ENCODE data around the gene AGR2. TPM values are rescaled to one million over a fixed set of nuclear protein-coding genes. Genes with fewer than 3 reads are reported as not detected.

Gene AGR2
- total RNA-seq, 4 donors from 2014 or later: not detected

DNA sequence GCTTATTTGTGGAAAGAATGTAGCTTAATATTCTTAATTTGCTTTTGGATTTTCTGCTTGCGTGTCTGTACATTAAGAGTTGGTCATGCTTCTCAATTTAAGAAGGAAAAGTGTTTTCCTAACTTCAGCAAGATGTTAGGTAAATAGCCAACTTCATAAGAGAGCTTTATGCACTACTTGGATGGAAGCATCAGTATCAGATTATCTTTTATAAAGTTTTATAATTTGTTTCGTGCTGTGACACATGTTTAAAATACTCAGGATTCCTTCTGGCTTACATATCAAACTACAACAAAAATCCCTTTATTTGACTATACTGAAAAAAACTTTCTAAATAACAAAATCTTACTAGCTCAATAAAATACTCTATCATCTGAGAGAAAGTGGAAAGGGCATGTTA lies 34.8 kb upstream of the AGR2 start:
- no peaks in the 10 kb centered on the region for H3K27me3 ChIP-seq
- no peaks in the 10 kb centered on the region for H3K36me3 ChIP-seq
- TF ChIP-seq POLR2AphosphoS5 (IDR thresholded peaks at IDR 0.05) (no peak), POLR2A (IDR thresholded peaks at IDR 0.05; ENCODE audit: low read depth) (no peak), EP300 (IDR thresholded peaks at IDR 0.05) (no peak)
- TF ChIP-seq, protein P1, sequence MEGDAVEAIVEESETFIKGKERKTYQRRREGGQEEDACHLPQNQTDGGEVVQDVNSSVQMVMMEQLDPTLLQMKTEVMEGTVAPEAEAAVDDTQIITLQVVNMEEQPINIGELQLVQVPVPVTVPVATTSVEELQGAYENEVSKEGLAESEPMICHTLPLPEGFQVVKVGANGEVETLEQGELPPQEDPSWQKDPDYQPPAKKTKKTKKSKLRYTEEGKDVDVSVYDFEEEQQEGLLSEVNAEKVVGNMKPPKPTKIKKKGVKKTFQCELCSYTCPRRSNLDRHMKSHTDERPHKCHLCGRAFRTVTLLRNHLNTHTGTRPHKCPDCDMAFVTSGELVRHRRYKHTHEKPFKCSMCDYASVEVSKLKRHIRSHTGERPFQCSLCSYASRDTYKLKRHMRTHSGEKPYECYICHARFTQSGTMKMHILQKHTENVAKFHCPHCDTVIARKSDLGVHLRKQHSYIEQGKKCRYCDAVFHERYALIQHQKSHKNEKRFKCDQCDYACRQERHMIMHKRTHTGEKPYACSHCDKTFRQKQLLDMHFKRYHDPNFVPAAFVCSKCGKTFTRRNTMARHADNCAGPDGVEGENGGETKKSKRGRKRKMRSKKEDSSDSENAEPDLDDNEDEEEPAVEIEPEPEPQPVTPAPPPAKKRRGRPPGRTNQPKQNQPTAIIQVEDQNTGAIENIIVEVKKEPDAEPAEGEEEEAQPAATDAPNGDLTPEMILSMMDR (IDR thresholded peaks at IDR 0.05): no peak
- no peak for DNase-seq (ENCODE audit: extremely low spot score)
- peaks cover 0 to 16% (median 3%) of the 10 kb centered on the region in 4 donors for H3K4me1 ChIP-seq
- no peak overlapping the region for H3K4me3 ChIP-seq
- 65% methylated on average over 2 of the region's 2 CpGs for WGBS
- H3K27ac ChIP-seq (replicated peaks in 1 of 4): no peak overlapping the region
- intact Hi-C loops (cut with DNase I): no loop called here
- no peaks in the 10 kb centered on the region for H3K9me3 ChIP-seq

DNA sequence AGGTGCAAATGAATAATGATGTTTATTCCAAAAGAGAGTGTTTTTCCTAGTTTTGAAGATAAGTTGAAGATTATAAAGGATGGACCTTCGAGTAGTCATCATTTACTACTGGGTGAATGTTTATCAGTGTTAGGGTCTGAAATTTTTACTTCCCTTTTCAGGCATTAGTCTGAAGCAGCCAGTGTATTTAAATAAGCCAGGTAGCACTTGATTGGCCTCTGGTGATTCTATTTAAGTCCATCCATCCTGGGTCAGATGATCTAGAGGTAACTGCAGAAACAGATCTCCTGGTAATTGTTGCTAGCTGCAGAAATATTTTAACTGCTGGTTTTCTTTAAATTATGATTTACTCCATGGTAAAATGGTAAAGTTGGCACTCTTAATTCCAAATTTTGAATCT lies 34.1 kb upstream of the AGR2 start:
- no peak for DNase-seq (ENCODE audit: extremely low spot score)
- WGBS: 92% methylated on average over 1 of the region's 1 CpG
- Histone ChIP-seq H3K27me3 (no peaks in the 10 kb centered on the region), H3K4me3 (no peak overlapping the region), H3K9me3 (no peaks in the 10 kb centered on the region), H3K27ac (replicated peaks in 1 of 4) (no peak overlapping the region), H3K36me3 (no peaks in the 10 kb centered on the region), H3K4me1 (peaks cover 0 to 16% (median 3%) of the 10 kb centered on the region in 4 donors)
- no peak for TF ChIP-seq POLR2A (IDR thresholded peaks at IDR 0.05; ENCODE audit: low read depth)
- TF ChIP-seq POLR2AphosphoS5 (IDR thresholded peaks at IDR 0.05): no peak
- TF ChIP-seq, protein P1 (IDR thresholded peaks at IDR 0.05): no peak
- no peak for TF ChIP-seq EP300 (IDR thresholded peaks at IDR 0.05)
- intact Hi-C loops (cut with DNase I): no loop called here

DNA sequence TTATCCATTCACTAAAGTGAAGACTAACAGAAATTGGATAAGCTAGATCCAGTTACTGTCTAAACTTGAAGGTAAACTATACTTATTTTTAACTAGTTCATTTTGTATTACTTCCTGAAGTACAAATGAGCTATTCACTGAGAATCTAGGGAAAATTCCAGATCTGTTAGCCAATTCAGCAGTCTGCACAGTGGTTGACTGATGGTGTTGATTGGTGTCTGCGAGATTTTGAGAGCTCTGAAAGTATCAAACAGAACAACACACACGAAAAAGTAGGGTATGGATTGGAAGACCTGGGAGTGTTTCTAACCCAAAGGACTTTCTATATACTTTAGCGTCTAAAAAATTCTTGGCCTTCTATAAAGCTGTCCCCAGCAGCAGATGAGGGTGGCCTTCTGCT lies 33.6 kb upstream of the AGR2 start:
- no peak overlapping the region for H3K4me3 ChIP-seq
- no peak overlapping the region for H3K27ac ChIP-seq (replicated peaks in 1 of 4)
- TF ChIP-seq POLR2A (IDR thresholded peaks at IDR 0.05; ENCODE audit: low read depth) (no peak), EP300 (IDR thresholded peaks at IDR 0.05) (no peak), POLR2AphosphoS5 (IDR thresholded peaks at IDR 0.05) (no peak)
- TF ChIP-seq, protein P1 (IDR thresholded peaks at IDR 0.05): no peak
- no peak for DNase-seq (ENCODE audit: extremely low spot score)
- no peaks in the 10 kb centered on the region for H3K9me3 ChIP-seq
- peaks cover 0 to 16% (median 3%) of the 10 kb centered on the region in 4 donors for H3K4me1 ChIP-seq
- 72% methylated on average over 3 of the region's 3 CpGs for WGBS
- intact Hi-C loops (cut with DNase I): no loop called here
- H3K27me3 ChIP-seq: no peaks in the 10 kb centered on the region
- no peaks in the 10 kb centered on the region for H3K36me3 ChIP-seq

DNA sequence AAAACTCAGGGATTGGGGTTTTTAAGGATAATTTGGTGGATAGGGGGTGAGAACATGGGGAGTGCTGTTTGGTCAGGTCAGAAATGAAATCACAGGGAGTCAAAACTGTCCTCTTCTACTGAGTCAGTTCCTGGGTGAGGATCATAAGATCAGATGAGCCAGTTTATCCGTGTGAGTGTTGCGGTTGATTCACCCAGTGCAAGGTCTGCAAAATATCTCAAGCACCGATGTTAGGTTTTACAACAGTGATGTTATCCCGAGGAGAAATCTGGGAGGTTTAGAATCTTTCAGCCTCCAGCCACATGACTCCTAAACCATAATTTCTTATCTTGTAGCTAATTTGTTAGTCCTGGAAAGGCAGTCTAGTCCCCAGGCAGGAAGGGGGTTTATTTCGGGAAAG lies 31.7 kb upstream of the AGR2 start:
- H3K36me3 ChIP-seq: no peaks in the 10 kb centered on the region
- TF ChIP-seq POLR2AphosphoS5 (IDR thresholded peaks at IDR 0.05) (no peak), EP300 (IDR thresholded peaks at IDR 0.05) (no peak), POLR2A (IDR thresholded peaks at IDR 0.05; ENCODE audit: low read depth) (no peak)
- TF ChIP-seq, protein P1 (IDR thresholded peaks at IDR 0.05): no peak
- peaks cover 0 to 16% (median 3%) of the 10 kb centered on the region in 4 donors for H3K4me1 ChIP-seq
- no peaks in the 10 kb centered on the region for H3K27me3 ChIP-seq
- H3K9me3 ChIP-seq: no peaks in the 10 kb centered on the region
- no peak for DNase-seq (ENCODE audit: extremely low spot score)
- WGBS: 62% methylated on average over 5 of the region's 5 CpGs
- no peak overlapping the region for H3K4me3 ChIP-seq
- no peak overlapping the region for H3K27ac ChIP-seq (replicated peaks in 1 of 4)
- intact Hi-C loops (cut with DNase I): no loop called here

DNA sequence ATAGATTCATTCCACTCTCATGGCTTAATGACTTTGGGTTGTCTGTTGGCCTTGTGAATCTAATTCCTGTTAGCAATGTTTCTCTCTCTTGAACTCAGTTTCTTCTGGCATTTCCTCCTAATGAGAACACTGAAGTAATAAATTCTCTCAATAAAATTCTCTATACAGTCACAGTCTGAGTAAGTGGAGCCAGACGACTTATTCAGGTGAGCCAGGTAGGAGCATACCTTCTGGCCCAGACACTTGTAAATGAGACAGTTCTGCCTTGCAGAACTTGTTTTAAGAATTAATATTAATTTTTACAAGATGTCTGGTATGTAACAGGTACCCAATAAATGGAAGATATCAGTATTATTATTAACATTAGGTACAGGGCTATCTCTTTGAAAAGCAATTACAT lies 28.6 kb upstream of the AGR2 start:
- H3K4me3 ChIP-seq: no peak overlapping the region
- no peaks in the 10 kb centered on the region for H3K4me1 ChIP-seq
- no peak for DNase-seq (ENCODE audit: extremely low spot score)
- no peaks in the 10 kb centered on the region for H3K36me3 ChIP-seq
- intact Hi-C loops (cut with DNase I): no loop called here
- H3K27ac ChIP-seq (replicated peaks in 1 of 4): no peak overlapping the region
- H3K27me3 ChIP-seq: no peaks in the 10 kb centered on the region
- no peaks in the 10 kb centered on the region for H3K9me3 ChIP-seq
- TF ChIP-seq POLR2A (IDR thresholded peaks at IDR 0.05; ENCODE audit: low read depth): no peak
- TF ChIP-seq EP300 (IDR thresholded peaks at IDR 0.05): no peak
- TF ChIP-seq POLR2AphosphoS5 (IDR thresholded peaks at IDR 0.05): no peak
- TF ChIP-seq, protein P1 (IDR thresholded peaks at IDR 0.05): no peak
- 89% methylated on average over 1 of the region's 1 CpG for WGBS

Data from esophagus muscularis mucosa (tissue), 4 donors.